Measurements from ENCODE around the gene RBM4. TPM values are rescaled to one million over a fixed set of nuclear protein-coding genes. Genes with fewer than 3 reads are reported as not detected.

Gene RBM4
- total and polyA plus RNA-seq, 2 of the 13 experiments (the other 11 are each of a cell fraction or from before 2014, with no cell fraction given) = 126 to 136 TPM

DNA sequence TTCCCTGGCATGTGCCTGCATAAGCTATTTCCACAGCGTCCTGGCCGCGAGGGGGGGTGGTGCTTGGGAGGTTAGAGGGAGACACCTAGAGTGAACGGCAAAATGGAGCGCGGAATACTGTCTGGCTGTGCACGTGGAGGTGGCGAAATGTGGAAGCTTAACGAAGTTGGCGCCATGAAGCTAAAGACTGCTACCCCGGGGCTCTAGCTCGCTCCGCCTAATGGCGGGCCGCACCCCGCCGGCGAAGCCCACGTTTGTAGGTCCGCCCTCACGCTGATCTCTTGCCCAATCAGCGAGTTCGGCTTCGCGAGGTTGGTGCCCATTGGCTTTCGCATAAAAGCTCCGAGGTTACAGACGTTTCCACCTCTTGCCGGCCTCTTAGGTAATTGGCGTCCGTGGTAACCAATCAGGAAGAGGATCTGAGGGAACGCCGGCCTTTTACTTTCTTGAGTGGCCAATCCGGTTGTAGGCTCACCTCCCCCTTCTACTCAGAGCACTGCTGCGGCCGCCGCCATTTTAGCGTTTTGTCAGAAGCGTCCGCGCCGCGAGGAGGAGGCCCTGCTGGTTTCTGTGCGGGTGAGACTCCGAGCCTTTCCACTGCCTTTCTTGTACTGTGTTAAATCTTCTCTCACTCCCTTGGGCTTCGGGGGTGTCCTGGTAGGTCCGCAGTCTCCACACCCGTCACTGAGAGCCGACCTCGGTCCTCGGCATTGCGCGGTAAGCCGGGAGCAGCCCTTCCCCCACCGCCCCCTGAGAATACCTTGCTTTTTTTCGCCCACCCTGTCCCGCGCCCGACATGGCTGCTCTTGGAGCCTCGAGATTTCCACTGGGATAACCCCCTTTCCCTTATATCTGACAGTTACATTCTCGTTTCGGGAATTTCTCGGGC is at the start of gene RBM4 (continued):
- TF ChIP-seq, protein P1, sequence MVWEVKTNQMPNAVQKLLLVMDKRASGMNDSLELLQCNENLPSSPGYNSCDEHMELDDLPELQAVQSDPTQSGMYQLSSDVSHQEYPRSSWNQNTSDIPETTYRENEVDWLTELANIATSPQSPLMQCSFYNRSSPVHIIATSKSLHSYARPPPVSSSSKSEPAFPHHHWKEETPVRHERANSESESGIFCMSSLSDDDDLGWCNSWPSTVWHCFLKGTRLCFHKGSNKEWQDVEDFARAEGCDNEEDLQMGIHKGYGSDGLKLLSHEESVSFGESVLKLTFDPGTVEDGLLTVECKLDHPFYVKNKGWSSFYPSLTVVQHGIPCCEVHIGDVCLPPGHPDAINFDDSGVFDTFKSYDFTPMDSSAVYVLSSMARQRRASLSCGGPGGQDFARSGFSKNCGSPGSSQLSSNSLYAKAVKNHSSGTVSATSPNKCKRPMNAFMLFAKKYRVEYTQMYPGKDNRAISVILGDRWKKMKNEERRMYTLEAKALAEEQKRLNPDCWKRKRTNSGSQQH (CRISPR knock-in tag; IDR thresholded peaks at IDR 0.05; ENCODE audit: low read depth) = peak; percentile 54; the same call in 1 of the 2 replicates
- TF ChIP-seq, protein P2, sequence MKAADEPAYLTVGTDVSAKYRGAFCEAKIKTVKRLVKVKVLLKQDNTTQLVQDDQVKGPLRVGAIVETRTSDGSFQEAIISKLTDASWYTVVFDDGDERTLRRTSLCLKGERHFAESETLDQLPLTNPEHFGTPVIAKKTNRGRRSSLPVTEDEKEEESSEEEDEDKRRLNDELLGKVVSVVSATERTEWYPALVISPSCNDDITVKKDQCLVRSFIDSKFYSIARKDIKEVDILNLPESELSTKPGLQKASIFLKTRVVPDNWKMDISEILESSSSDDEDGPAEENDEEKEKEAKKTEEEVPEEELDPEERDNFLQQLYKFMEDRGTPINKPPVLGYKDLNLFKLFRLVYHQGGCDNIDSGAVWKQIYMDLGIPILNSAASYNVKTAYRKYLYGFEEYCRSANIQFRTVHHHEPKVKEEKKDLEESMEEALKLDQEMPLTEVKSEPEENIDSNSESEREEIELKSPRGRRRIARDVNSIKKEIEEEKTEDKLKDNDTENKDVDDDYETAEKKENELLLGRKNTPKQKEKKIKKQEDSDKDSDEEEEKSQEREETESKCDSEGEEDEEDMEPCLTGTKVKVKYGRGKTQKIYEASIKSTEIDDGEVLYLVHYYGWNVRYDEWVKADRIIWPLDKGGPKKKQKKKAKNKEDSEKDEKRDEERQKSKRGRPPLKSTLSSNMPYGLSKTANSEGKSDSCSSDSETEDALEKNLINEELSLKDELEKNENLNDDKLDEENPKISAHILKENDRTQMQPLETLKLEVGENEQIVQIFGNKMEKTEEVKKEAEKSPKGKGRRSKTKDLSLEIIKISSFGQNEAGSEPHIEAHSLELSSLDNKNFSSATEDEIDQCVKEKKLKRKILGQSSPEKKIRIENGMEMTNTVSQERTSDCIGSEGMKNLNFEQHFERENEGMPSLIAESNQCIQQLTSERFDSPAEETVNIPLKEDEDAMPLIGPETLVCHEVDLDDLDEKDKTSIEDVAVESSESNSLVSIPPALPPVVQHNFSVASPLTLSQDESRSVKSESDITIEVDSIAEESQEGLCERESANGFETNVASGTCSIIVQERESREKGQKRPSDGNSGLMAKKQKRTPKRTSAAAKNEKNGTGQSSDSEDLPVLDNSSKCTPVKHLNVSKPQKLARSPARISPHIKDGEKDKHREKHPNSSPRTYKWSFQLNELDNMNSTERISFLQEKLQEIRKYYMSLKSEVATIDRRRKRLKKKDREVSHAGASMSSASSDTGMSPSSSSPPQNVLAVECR (CRISPR knock-in tag; IDR thresholded peaks at IDR 0.05; ENCODE audit: borderline replicate concordance) = peak; percentile 86
- no peak for TF ChIP-seq ZNF282 (IDR thresholded peaks at IDR 0.05; ENCODE audit: partially characterized antibody)
- no peak for TF ChIP-seq GABPA (IDR thresholded peaks at IDR 0.05; ENCODE audit: low read depth, low read length)
- TF ChIP-seq GABPA (CRISPR knock-in tag; IDR thresholded peaks at IDR 0.05; ENCODE audit: low read depth) = peak; percentile 44
- no peak for TF ChIP-seq ZSCAN12 (CRISPR knock-in tag; IDR thresholded peaks at IDR 0.05)
- TF ChIP-seq, protein P3, sequence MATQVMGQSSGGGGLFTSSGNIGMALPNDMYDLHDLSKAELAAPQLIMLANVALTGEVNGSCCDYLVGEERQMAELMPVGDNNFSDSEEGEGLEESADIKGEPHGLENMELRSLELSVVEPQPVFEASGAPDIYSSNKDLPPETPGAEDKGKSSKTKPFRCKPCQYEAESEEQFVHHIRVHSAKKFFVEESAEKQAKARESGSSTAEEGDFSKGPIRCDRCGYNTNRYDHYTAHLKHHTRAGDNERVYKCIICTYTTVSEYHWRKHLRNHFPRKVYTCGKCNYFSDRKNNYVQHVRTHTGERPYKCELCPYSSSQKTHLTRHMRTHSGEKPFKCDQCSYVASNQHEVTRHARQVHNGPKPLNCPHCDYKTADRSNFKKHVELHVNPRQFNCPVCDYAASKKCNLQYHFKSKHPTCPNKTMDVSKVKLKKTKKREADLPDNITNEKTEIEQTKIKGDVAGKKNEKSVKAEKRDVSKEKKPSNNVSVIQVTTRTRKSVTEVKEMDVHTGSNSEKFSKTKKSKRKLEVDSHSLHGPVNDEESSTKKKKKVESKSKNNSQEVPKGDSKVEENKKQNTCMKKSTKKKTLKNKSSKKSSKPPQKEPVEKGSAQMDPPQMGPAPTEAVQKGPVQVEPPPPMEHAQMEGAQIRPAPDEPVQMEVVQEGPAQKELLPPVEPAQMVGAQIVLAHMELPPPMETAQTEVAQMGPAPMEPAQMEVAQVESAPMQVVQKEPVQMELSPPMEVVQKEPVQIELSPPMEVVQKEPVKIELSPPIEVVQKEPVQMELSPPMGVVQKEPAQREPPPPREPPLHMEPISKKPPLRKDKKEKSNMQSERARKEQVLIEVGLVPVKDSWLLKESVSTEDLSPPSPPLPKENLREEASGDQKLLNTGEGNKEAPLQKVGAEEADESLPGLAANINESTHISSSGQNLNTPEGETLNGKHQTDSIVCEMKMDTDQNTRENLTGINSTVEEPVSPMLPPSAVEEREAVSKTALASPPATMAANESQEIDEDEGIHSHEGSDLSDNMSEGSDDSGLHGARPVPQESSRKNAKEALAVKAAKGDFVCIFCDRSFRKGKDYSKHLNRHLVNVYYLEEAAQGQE (IDR thresholded peaks at IDR 0.05; ENCODE audit: borderline replicate concordance in 1 of 2, low read depth in 1 of 2, low read length in 2 of 2) = 0 out of 4 replicates have a peak, but pooled peaks of 1 of the 2 experiments have one; percentile 46
- TF ChIP-seq SOX5 (CRISPR knock-in tag; IDR thresholded peaks at IDR 0.05; ENCODE audit: borderline replicate concordance) = no peak; the same call in 1 of the 2 replicates
- no peak for TF ChIP-seq CBX5 (CRISPR knock-in tag; IDR thresholded peaks at IDR 0.05; ENCODE audit: borderline replicate concordance)
- TF ChIP-seq ZNF567 (CRISPR knock-in tag; IDR thresholded peaks at IDR 0.05; ENCODE audit: borderline replicate concordance) = no peak
- no peak for TF ChIP-seq ZBTB14 (CRISPR knock-in tag; IDR thresholded peaks at IDR 0.05)
- TF ChIP-seq KAT2B (IDR thresholded peaks at IDR 0.05; ENCODE audit: borderline replicate concordance, low read depth, low read length) = no peak
- TF ChIP-seq, protein P4, sequence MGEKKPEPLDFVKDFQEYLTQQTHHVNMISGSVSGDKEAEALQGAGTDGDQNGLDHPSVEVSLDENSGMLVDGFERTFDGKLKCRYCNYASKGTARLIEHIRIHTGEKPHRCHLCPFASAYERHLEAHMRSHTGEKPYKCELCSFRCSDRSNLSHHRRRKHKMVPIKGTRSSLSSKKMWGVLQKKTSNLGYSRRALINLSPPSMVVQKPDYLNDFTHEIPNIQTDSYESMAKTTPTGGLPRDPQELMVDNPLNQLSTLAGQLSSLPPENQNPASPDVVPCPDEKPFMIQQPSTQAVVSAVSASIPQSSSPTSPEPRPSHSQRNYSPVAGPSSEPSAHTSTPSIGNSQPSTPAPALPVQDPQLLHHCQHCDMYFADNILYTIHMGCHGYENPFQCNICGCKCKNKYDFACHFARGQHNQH (CRISPR knock-in tag; IDR thresholded peaks at IDR 0.05) = peak; percentile 48; the same call in 1 of the 2 replicates
- TF ChIP-seq NCOR1 (IDR thresholded peaks at IDR 0.05; ENCODE audit: borderline replicate concordance, low read length) = no peak; the same call in 1 of the 2 replicates
- TF ChIP-seq CHCHD3 (CRISPR knock-in tag; IDR thresholded peaks at IDR 0.05) = 0 out of 2 replicates have a peak, but pooled peaks have one; percentile 32
- no peak for TF ChIP-seq AHR (CRISPR knock-in tag; IDR thresholded peaks at IDR 0.05)

Data from HepG2 (cell line).